ENCODE data around the gene TMEM239.
"Not testable (repeated sequence)": the region's sequence is repeated elsewhere in the genome, so short reads cannot be mapped to it uniquely, and the experiment has no call there.

Gene TMEM239

DNA sequence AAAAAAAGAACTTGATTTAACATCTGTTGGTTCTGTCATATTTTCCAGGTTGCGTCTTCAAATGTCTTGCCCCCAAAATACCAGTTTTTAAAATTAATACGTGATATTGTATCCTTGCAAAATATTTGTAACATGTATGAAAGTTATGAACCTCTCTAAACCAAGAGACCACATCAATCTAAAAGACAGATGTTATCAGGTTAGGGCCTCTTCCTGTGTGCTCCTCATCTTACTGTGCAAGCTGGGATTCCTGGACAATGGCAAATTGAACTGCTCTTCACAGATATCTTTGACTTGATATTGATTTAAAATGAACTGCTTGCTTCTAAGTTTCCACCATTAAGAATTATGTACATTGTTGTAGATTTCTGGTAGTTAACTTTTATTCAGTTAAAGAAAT, 9.6 kb downstream of the TMEM239 start:
- Histone ChIP-seq H3K36me3 (ENCODE audit: control insufficient read depth, insufficient read depth, low read length) (no peaks in the 10 kb centered on the region), H3K27ac (ENCODE audit: low read depth, low read length, severe bottlenecking) (no peak overlapping the region), H3K4me1 (ENCODE audit: control insufficient read depth, insufficient read depth, low read length, poor library complexity, severe bottlenecking) (peaks cover 3% of the 10 kb centered on the region), H3K4me3 (ENCODE audit: extremely low read depth, insufficient read depth, low read length, poor library complexity, severe bottlenecking) (no peak overlapping the region), H3K9me3 (ENCODE audit: control insufficient read depth, low read length) (no peaks in the 10 kb centered on the region)
- no CpG with 5 or more reads among the region's 2 CpGs for WGBS, 2 experiments (ENCODE audit: insufficient coverage in 2 of 2)

DNA sequence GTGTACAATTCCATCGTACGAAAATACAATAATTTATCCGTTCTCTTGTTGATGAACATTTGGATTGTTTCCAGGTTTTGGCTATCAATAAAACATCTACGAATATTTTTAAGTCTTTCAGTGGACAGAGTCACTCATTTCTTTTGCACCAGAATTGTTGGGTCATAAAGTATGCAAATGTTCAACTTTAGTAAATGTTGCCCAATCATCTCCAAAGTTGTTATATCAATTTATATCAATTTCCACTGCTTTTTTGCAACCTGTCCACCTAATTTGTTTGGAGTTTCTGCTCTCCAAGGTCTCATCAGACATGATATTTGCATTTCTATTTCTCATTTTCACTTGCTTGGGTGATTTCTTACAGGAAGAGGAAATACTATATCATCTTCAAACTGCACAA, 10.5 kb downstream of the TMEM239 start:
- H3K9me3 ChIP-seq (ENCODE audit: control insufficient read depth, low read length) = no peaks in the 10 kb centered on the region
- H3K36me3 ChIP-seq (ENCODE audit: control insufficient read depth, insufficient read depth, low read length) = no peaks in the 10 kb centered on the region
- 60 to 93% methylated on average over 1 to 4 of the region's 4 CpGs for WGBS, 2 experiments (ENCODE audit: insufficient coverage in 2 of 2)
- H3K4me3 ChIP-seq (ENCODE audit: extremely low read depth, insufficient read depth, low read length, poor library complexity, severe bottlenecking) = no peak overlapping the region
- H3K4me1 ChIP-seq (ENCODE audit: control insufficient read depth, insufficient read depth, low read length, poor library complexity, severe bottlenecking) = peaks cover 3% of the 10 kb centered on the region
- H3K27ac ChIP-seq (ENCODE audit: low read depth, low read length, severe bottlenecking) = no peak overlapping the region

DNA sequence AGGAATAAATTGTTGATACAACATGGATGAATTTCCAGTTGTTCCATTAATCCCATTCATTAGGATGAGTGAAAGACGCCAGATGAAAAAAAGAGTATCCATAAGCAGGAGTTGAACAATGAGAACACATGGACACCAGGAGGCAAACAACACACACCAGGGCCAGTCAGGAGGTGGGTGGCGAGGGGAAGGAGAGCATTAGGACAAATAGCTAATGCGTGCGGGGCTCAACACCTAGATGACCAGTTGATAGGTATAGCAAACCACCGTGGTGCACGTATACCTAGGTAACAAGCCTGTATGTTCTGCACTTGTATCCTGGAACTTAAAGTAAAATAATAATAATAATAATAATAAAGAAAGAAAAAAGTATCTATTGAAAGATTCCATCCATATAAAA, 13.2 kb downstream of the TMEM239 start:
- H3K4me1 ChIP-seq (ENCODE audit: control insufficient read depth, insufficient read depth, low read length, poor library complexity, severe bottlenecking) = no peaks in the 10 kb centered on the region
- H3K27ac ChIP-seq (ENCODE audit: low read depth, low read length, severe bottlenecking) = no peak overlapping the region
- WGBS, 2 experiments (ENCODE audit: insufficient coverage in 2 of 2) = 81 to 88% methylated on average over 3 to 5 of the region's 6 CpGs
- H3K9me3 ChIP-seq (ENCODE audit: control insufficient read depth, low read length) = no peaks in the 10 kb centered on the region
- H3K4me3 ChIP-seq (ENCODE audit: extremely low read depth, insufficient read depth, low read length, poor library complexity, severe bottlenecking) = no peak overlapping the region
- peaks cover under 1% of the 10 kb centered on the region for H3K36me3 ChIP-seq (ENCODE audit: control insufficient read depth, insufficient read depth, low read length)

DNA sequence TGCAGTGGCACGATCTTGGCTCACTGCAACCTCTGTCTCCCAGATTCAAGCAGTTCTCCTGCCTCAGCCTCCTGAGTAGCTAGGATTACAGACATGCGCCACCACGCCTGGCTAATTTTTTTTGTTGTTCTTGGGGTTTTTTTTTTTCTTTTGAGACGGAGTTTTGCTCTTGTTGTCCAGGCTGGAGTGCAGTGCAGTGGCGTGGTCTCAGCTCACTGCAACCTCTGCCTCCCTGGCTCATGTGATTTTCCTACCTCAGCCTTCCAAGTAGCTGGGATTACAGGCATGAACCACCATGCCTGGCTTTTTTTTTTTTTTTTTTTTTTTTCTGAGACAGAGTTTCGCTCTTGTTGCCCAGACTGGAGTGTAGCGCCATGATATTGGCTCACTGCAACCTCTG, 15.0 kb downstream of the TMEM239 start:
- H3K4me3 ChIP-seq (ENCODE audit: extremely low read depth, insufficient read depth, low read length, poor library complexity, severe bottlenecking); H3K36me3 ChIP-seq (ENCODE audit: control insufficient read depth, insufficient read depth, low read length): not testable (repeated sequence)
- 95 to 100% methylated on average over 1 to 2 of the region's 7 CpGs for WGBS, 2 experiments (ENCODE audit: insufficient coverage in 2 of 2)

DNA sequence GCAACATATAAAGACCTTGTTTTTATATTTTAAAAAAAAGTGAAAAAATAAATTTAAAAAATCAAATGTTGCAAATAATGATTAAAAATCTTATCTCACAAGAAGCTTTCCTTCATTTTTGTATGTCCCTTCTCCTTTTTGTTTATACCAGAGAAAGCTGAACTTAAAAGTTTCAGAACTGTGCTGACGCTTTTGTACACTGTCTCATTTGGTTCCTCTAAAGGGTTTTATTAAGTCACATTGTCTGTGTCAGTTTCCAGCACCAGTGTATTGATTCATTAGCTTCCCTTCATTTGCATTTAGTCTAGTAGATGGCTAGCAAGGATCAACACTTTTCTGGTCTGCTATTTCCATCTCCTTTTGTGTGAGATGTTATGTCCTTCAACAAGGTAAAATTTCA, 17.6 kb downstream of the TMEM239 start:
- WGBS, 2 experiments (ENCODE audit: insufficient coverage in 2 of 2) = 100% methylated on average over 1 of the region's 1 CpG; no CpG with 5 or more reads in 1 of the 2 experiments
- Histone ChIP-seq H3K9me3 (ENCODE audit: control insufficient read depth, low read length) (no peaks in the 10 kb centered on the region), H3K4me3 (ENCODE audit: extremely low read depth, insufficient read depth, low read length, poor library complexity, severe bottlenecking) (no peak overlapping the region), H3K27ac (ENCODE audit: low read depth, low read length, severe bottlenecking) (no peak overlapping the region), H3K4me1 (ENCODE audit: control insufficient read depth, insufficient read depth, low read length, poor library complexity, severe bottlenecking) (no peaks in the 10 kb centered on the region), H3K36me3 (ENCODE audit: control insufficient read depth, insufficient read depth, low read length) (peaks cover 18% of the 10 kb centered on the region)

More for the DNA sequence above, 15.0 kb downstream of the TMEM239 start:
- H3K4me1 ChIP-seq (ENCODE audit: control insufficient read depth, insufficient read depth, low read length, poor library complexity, severe bottlenecking); H3K27ac ChIP-seq (ENCODE audit: low read depth, low read length, severe bottlenecking); H3K9me3 ChIP-seq (ENCODE audit: control insufficient read depth, low read length): not testable (repeated sequence)

DNA sequence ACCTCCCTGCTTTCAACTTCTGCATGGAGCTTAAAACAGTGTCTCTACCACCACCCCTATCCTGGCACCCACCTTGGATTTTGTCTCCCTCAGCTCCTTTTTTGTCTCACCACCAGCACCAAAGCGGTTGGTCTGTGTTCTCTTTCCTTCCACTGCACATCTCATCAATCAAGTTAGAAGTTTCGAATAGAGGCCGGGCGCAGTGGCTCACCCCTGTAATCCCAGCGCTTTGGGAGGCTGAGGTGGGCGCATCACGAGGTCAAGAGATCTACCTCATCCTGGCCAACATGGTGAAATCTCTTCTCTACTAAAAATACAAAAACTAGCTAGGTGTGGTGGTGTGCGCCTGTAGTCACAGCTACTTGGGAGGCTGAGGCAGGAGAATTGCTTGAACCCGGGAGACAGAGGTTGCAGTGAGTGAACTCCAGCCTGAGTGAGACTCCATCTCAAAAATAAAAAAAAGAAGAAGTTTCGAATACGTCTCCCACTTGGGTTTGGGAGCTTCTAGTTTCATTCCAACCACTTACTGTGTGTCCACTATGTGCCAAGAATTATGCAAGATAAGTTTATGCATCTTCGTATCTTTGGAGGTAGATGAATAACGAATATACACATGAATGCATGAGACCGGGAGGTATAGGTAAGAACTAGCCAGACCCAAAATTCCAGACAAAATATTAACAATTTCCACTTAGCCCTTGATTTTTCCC, 18.4 kb downstream of the TMEM239 start:
- Histone ChIP-seq H3K27ac (ENCODE audit: low read depth, low read length, severe bottlenecking) (no peak overlapping the region), H3K4me1 (ENCODE audit: control insufficient read depth, insufficient read depth, low read length, poor library complexity, severe bottlenecking) (no peaks in the 10 kb centered on the region), H3K36me3 (ENCODE audit: control insufficient read depth, insufficient read depth, low read length) (peaks cover 23% of the 10 kb centered on the region), H3K9me3 (ENCODE audit: control insufficient read depth, low read length) (no peaks in the 10 kb centered on the region), H3K4me3 (ENCODE audit: extremely low read depth, insufficient read depth, low read length, poor library complexity, severe bottlenecking) (no peak overlapping the region)
- WGBS, 2 experiments (ENCODE audit: insufficient coverage in 2 of 2) = 82 to 91% methylated on average over 6 to 9 of the region's 14 CpGs

DNA sequence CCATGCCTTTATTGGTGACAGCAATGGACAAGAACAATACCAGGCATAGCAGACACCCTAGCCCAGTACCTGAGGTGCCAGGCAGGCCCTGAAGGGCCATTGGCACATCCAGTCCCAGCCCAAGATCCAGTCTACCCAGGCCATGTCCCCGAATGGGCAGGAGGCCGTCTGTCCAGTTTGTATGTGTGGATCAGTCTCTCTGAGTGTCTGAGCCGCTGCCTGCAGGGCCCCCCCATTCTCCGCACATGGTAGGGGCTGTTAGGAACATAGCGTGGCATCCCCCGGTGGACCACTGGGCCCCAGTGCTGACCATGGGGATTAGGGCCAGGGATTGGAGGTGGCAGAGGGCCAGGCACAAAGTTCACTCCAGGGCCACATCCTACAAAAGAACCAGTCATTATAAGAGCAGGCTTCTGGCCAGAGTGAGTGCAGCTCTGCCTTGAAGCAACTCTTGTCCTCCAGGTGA, 19.2 kb downstream of the TMEM239 start:
- Histone ChIP-seq H3K4me3 (ENCODE audit: extremely low read depth, insufficient read depth, low read length, poor library complexity, severe bottlenecking) (no peak overlapping the region), H3K27ac (ENCODE audit: low read depth, low read length, severe bottlenecking) (no peak overlapping the region), H3K36me3 (ENCODE audit: control insufficient read depth, insufficient read depth, low read length) (peaks cover 23% of the 10 kb centered on the region), H3K4me1 (ENCODE audit: control insufficient read depth, insufficient read depth, low read length, poor library complexity, severe bottlenecking) (no peaks in the 10 kb centered on the region), H3K9me3 (ENCODE audit: control insufficient read depth, low read length) (no peaks in the 10 kb centered on the region)
- WGBS, 2 experiments (ENCODE audit: insufficient coverage in 2 of 2) = 86 to 96% methylated on average over 5 to 6 of the region's 6 CpGs

DNA sequence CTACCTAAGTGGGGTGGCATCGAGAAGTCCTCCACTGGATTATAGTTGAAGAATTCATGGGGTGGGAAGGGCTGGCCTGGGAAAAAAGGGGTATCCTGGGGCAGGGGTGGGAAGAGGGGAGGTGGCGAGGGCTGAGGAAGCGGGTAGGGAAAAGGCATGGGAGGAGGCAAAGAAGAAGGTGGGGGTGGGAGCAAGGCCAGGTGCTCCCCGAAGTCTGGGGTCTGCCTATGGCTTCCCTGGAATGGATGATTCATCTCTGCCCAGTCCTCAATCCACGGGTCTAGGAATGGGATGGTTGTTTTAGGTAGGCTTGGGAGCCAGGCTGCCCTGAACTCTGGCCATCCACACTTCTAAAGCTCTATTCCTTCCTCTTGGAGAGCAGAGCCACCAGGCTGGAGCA, 19.9 kb downstream of the TMEM239 start:
- H3K9me3 ChIP-seq (ENCODE audit: control insufficient read depth, low read length) = no peaks in the 10 kb centered on the region
- no peaks in the 10 kb centered on the region for H3K4me1 ChIP-seq (ENCODE audit: control insufficient read depth, insufficient read depth, low read length, poor library complexity, severe bottlenecking)
- H3K36me3 ChIP-seq (ENCODE audit: control insufficient read depth, insufficient read depth, low read length) = peaks cover 23% of the 10 kb centered on the region
- WGBS, 2 experiments (ENCODE audit: insufficient coverage in 2 of 2) = 86 to 91% methylated on average over 3 to 4 of the region's 5 CpGs
- H3K4me3 ChIP-seq (ENCODE audit: extremely low read depth, insufficient read depth, low read length, poor library complexity, severe bottlenecking) = no peak overlapping the region
- no peak overlapping the region for H3K27ac ChIP-seq (ENCODE audit: low read depth, low read length, severe bottlenecking)

DNA sequence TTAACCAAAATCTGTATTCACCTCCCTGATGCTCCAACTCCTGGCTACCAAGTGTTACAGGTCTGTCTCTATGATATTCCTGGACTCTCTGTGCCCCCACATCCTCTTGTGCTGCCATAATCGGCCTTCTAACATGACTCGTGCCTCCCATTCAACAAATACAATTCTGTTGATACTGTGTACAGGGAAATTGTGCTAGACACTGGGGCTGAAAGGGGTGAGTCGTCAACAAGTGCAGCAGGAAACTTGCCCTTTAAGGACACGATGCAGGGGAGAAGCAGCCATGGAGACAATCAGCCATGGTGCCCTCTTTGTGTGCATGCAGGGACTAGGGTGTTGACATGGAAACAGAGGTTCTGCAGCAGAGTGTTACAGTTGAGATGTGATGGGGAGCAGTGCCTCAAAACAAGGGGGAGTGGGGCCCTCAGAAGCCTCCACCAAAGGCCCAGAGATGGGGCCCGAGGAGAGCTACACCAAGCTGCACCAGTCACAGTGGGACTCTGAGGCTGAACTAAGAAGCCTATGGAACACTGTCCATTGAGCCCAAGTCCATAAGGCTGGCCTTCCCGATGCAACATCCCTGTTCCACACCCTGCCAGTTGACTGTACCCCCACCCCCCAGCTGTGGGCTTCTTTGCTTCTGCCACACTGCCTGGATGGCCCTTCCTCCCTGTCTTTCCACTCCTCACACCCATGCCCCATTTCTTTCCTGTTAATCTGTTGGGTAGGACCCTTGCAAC, 21.2 kb downstream of the TMEM239 start:
- WGBS, 2 experiments (ENCODE audit: insufficient coverage in 2 of 2) = 91 to 93% methylated on average over 4 of the region's 6 CpGs

DNA sequence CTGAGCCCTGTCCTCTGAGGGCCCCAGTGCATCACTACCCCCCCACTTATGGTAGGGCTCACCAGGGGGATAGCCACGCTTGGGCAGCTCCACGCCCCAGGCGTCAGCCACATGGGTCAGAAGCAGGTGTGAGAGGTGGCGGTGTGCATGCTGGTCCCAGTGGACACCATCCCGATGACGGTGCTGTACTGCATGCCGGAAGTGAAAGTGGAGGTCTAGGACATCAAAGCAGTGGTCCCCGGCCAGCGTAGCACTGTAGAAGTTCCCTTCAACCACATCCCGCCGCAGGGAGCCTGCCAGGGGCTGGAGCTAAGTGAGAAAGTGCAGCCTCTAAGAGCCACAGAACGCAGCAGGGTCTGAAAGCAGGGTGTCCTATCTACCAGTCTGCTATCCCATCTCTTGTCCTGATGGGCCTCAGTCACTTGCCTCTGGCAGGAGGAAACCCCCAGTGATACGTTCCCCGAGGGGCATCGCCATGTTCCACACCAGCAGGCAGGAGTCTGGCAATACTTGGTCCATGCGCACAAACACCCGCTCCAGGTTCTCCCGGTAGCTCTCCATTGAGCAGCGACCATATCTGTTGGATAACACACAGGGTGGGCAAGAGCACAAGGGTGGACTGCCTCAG, 22.1 kb downstream of the TMEM239 start:
- peaks cover 23% of the 10 kb centered on the region for H3K36me3 ChIP-seq (ENCODE audit: control insufficient read depth, insufficient read depth, low read length)
- peaks cover 5% of the 10 kb centered on the region for H3K4me1 ChIP-seq (ENCODE audit: control insufficient read depth, insufficient read depth, low read length, poor library complexity, severe bottlenecking)
- 95 to 96% methylated on average over 18 to 19 of the region's 19 CpGs for WGBS, 2 experiments (ENCODE audit: insufficient coverage in 2 of 2)
- H3K27ac ChIP-seq (ENCODE audit: low read depth, low read length, severe bottlenecking) = no peak overlapping the region
- no peaks in the 10 kb centered on the region for H3K9me3 ChIP-seq (ENCODE audit: control insufficient read depth, low read length)
- no peak overlapping the region for H3K4me3 ChIP-seq (ENCODE audit: extremely low read depth, insufficient read depth, low read length, poor library complexity, severe bottlenecking)

More for the DNA sequence above, 21.2 kb downstream of the TMEM239 start:
- Histone ChIP-seq H3K9me3 (ENCODE audit: control insufficient read depth, low read length) (no peaks in the 10 kb centered on the region), H3K36me3 (ENCODE audit: control insufficient read depth, insufficient read depth, low read length) (peaks cover 23% of the 10 kb centered on the region), H3K4me1 (ENCODE audit: control insufficient read depth, insufficient read depth, low read length, poor library complexity, severe bottlenecking) (peaks cover 5% of the 10 kb centered on the region), H3K4me3 (ENCODE audit: extremely low read depth, insufficient read depth, low read length, poor library complexity, severe bottlenecking) (no peak overlapping the region), H3K27ac (ENCODE audit: low read depth, low read length, severe bottlenecking) (no peak overlapping the region)
